Endothelial cell of umbilical vein (primary cell): Measurements from ENCODE around the gene CDC26. TPM values are rescaled to one million over a fixed set of nuclear protein-coding genes. Genes with fewer than 3 reads are reported as not detected.

ENCODE experiments used
- BruUV-seq: library from RNA; stranded (reverse); fragments of 400-500 nt; replicated peaks from 2 replicates; lab custom pipeline; 2021; lab: Mats Ljungman, UMichigan
- CTCF ChIA-PET: fragments of 300-600, 350-600 bp; sonication (Branson Sonifier 250); formaldehyde crosslinking; loops from one replicate; lab custom pipeline; 2021; ENCODE audit warnings: antibody characterized with exemption, inconsistent platforms; lab: Charles Lee
- POLR2A ChIA-PET: fragments of 300-600, 350-600 bp; sonication (Branson Sonifier 250); formaldehyde crosslinking; loops from one replicate; lab custom pipeline; 2021; ENCODE audit warnings: antibody characterized with exemption, inconsistent platforms; lab: Charles Lee
- DNase-seq: peaks from one replicate; pipeline ENCODE4 v3.0.0-alpha.2; 2011; ENCODE audit warnings: low read depth, low spot score
- FAIRE-seq: peaks from 2 replicates; lab custom pipeline; 2011; peaks lifted over from hg19 to GRCh38; lab: Jason Lieb, UNC
- H2AFZ ChIP-seq: 2 replicates; pipeline ENCODE4 v1.6.0; 2012; ENCODE audit warnings: low read depth, low read length, control low read depth, inconsistent platforms
- H3K27ac ChIP-seq: 2 replicates; pipeline ENCODE4 v1.5.1; 2011; ENCODE audit warnings: low read depth, mild to moderate bottlenecking, control low read depth, low read length, moderate library complexity; ENCODE audit not compliant: insufficient read depth
- H3K27me3 ChIP-seq, 2 experiments: 2 replicates each; pipeline versions ENCODE4 v1.6.0 to v1.6.1; 2011; ENCODE audit warnings: low read length in 2 of 2, mixed read lengths in 1 of 2; ENCODE audit not compliant: control insufficient read depth in 2 of 2, insufficient read depth in 2 of 2
- H3K36me3 ChIP-seq, 2 experiments: 2 replicates in 1 of 2; 3 replicates in 1 of 2; pipeline ENCODE4 v1.5.1; 2011; ENCODE audit warnings: low read length in 2 of 2, mild to moderate bottlenecking in 1 of 2, moderate library complexity in 1 of 2; ENCODE audit not compliant: control insufficient read depth in 2 of 2, insufficient read depth in 2 of 2; ENCODE audit errors: extremely low read depth in 1 of 2
- H3K4me1 ChIP-seq: 3 replicates; pipeline ENCODE4 v1.5.1; 2011; ENCODE audit warnings: mild to moderate bottlenecking, low read length; ENCODE audit not compliant: control insufficient read depth, insufficient read depth; ENCODE audit errors: extremely low read depth
- H3K4me2 ChIP-seq: 2 replicates; pipeline ENCODE4 v1.6.1; 2011; ENCODE audit warnings: low read length, control low read depth, mixed read lengths; ENCODE audit not compliant: insufficient read depth
- H3K4me3 ChIP-seq, 3 experiments: fragments of 200-600 bp in 1 of 3; sonication (generic), shearing (Covaris generic) in 1 of 3; replicated peaks in 1 of 3; 2 replicates each; pipeline ENCODE4 v1.5.1; 2011 to 2016; ENCODE audit warnings: control low read depth in 3 of 3, low read length in 3 of 3, mild to moderate bottlenecking in 2 of 3, inconsistent platforms in 1 of 3, low read depth in 1 of 3, moderate library complexity in 1 of 3; ENCODE audit not compliant: insufficient read depth in 1 of 3
- H3K79me2 ChIP-seq: 2 replicates; pipeline ENCODE4 v1.6.0; 2012; ENCODE audit warnings: low read length, inconsistent platforms; ENCODE audit not compliant: control insufficient read depth, insufficient read depth
- H3K9ac ChIP-seq: replicated peaks from 2 replicates; pipeline ENCODE3; 2011; ENCODE audit warnings: low read length, control low read depth; ENCODE audit not compliant: insufficient read depth; ENCODE audit errors: extremely low read depth
- H3K9me1 ChIP-seq: replicated peaks from 3 replicates; pipeline ENCODE4 v1.6.0; 2011; ENCODE audit warnings: mild to moderate bottlenecking, low read length; ENCODE audit not compliant: control insufficient read depth, insufficient read depth; ENCODE audit errors: extremely low read depth
- H3K9me3 ChIP-seq: replicated peaks from 2 replicates; pipeline ENCODE4 v1.5.1; 2012; ENCODE audit warnings: low read length, inconsistent platforms; ENCODE audit not compliant: control insufficient read depth, insufficient read depth
- H4K20me1 ChIP-seq: replicated peaks from 2 replicates; pipeline ENCODE3; 2011; ENCODE audit warnings: mild to moderate bottlenecking, low read length; ENCODE audit not compliant: control insufficient read depth, insufficient read depth; ENCODE audit errors: extremely low read depth
- CTCF ChIP-seq, 2 donors: IDR thresholded peaks; 1 replicate in 1 of 2; 2 replicates in 1 of 2; pipeline ENCODE4 v1.5.1; 2011; ENCODE audit warnings: low read length in 2 of 2, mild to moderate bottlenecking in 2 of 2, moderate library complexity in 2 of 2, control low read depth in 1 of 2, inconsistent platforms in 1 of 2, low read depth in 1 of 2; ENCODE audit not compliant: insufficient read depth in 1 of 2; ENCODE audit errors: extremely low read depth in 1 of 2
- EZH2 ChIP-seq: IDR thresholded peaks from 2 replicates; pipeline ENCODE4 v1.6.1; 2012; ENCODE audit warnings: borderline replicate concordance, low read depth, mild to moderate bottlenecking, moderate library complexity, low read length, inconsistent platforms; ENCODE audit not compliant: severe bottlenecking
- FOS ChIP-seq: IDR thresholded peaks from 2 replicates; pipeline ENCODE4 v1.6.1; 2011; ENCODE audit warnings: mild to moderate bottlenecking, low read length, moderate library complexity, borderline replicate concordance; ENCODE audit not compliant: insufficient read depth
- GATA2 ChIP-seq: IDR thresholded peaks from 2 replicates; pipeline ENCODE4 v1.7.0; 2011; ENCODE audit warnings: low read depth, mild to moderate bottlenecking, moderate library complexity, mixed read lengths, low read length; ENCODE audit not compliant: insufficient read length, insufficient read depth
- JUN ChIP-seq: IDR thresholded peaks from 2 replicates; pipeline ENCODE4 v1.6.1; 2011; ENCODE audit warnings: borderline replicate concordance, low read depth; ENCODE audit not compliant: insufficient read length, insufficient read depth
- MYC ChIP-seq: IDR thresholded peaks from one replicate; pipeline ENCODE4 v1.6.1; 2011; ENCODE audit warnings: mild to moderate bottlenecking, low read depth, low read length
- POLR2A ChIP-seq: IDR thresholded peaks from 2 replicates; pipeline ENCODE4 v1.6.1; 2012; ENCODE audit warnings: low read depth, mild to moderate bottlenecking, control low read depth, low read length
- POLR2AphosphoS5 ChIP-seq: IDR thresholded peaks from 2 replicates; pipeline ENCODE4 v1.6.1; 2012; ENCODE audit warnings: low read depth, mild to moderate bottlenecking, control low read depth, low read length, moderate library complexity; ENCODE audit not compliant: insufficient read depth
- dilution Hi-C: fragments of 300-500 bp; cut with MboI; formaldehyde crosslinking; loops from one replicate; pipeline ENCODE4 v1.15.0; 2019; ENCODE audit warnings: low sequenced_read_pairs; ENCODE audit not compliant: extremely low pct_ligation_motif_present
- intact Hi-C: fragments of 100-400 bp; cut with micrococcal nuclease; formaldehyde crosslinking; loops from one replicate; pipeline ENCODE4 v1.10.0; 2022
- polyA plus RNA-seq, 4 experiments: library from polyadenylated mRNA; depleted of rRNA in 3 of 4; stranded (reverse) in 3 of 4; unstranded in 1 of 4; fragments of >200 nt; gene quantifications; 2 replicates each; pipeline versions ENCODE4 v1.2.1 to v1.2.3, GENCODE V29; 2011 to 2012; ENCODE audit warnings: missing spikeins in 1 of 4
- total RNA-seq: library from RNA; stranded (reverse); gene quantifications from 2 replicates; pipeline ENCODE4 v1.2.3, GENCODE V29; 2021
- TF ChIP-seq, protein P1 (sequence below): IDR thresholded peaks from 2 replicates; pipeline ENCODE4 v1.6.1; 2011; ENCODE audit not compliant: insufficient read depth, insufficient read length

The CDC26 gene
- total and polyA plus RNA-seq, 2 donors (not counting 3 experiments of a cell fraction or from before 2014, with no cell fraction given) = 25.7 to 36.9 TPM

DNA sequence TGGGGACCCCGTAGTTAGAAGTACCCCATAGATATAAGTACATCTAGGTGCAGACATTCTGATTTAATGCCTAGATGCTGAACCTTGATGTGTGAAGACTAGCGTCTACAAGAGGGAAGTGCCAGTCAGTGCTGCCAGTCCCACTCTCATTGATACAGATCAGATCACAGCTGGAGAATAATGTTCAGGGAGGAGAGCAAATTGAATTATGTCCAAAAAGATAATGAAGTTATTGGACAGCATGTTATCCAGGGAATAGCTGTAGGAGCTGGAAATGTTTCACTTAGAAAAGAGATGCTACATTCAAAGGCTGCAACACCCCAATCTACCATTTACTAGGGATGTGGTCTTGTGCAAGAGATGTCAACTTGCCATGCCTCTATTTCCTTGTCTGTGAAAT is 43.7 kb upstream of the CDC26 start:
- no peaks in the 10 kb centered on the region for H3K9me1 ChIP-seq
- BruUV-seq = no TSS peak
- no peaks in the 10 kb centered on the region for H3K4me1 ChIP-seq
- CTCF ChIA-PET = interaction anchor here (0.7 kb wide), 1 partner anchor 44 kb away, joined by 3 read pairs; the partner anchor contains the start of genes CDC26 and PRPF4
- dilution Hi-C loops (no loop called here), intact Hi-C loops (no loop called here)
- no peak for DNase-seq
- no peaks in the 10 kb centered on the region for H4K20me1 ChIP-seq
- no peak for TF ChIP-seq GATA2
- TF ChIP-seq EZH2 = no peak
- TF ChIP-seq POLR2A = no peak
- TF ChIP-seq FOS = no peak
- no peak for TF ChIP-seq MYC
- H2AFZ ChIP-seq = no peak overlapping the region
- H3K36me3 ChIP-seq = no peaks in the 10 kb centered on the region
- no peak overlapping the region for H3K9ac ChIP-seq
- no peak overlapping the region for H3K27ac ChIP-seq
- POLR2A ChIA-PET = no interaction called here
- no peak overlapping the region for H3K4me3 ChIP-seq
- FAIRE-seq = no peak
- H3K27me3 ChIP-seq = peaks cover 5 to 11% of the 10 kb centered on the region in 2 experiments
- H3K9me3 ChIP-seq = no peaks in the 10 kb centered on the region
- no peaks in the 10 kb centered on the region for H3K79me2 ChIP-seq
- H3K4me2 ChIP-seq = no peak overlapping the region

GRCh38 chr9:113317777-113318176 is 42.4 kb upstream of the CDC26 start:
- CTCF ChIA-PET = interaction anchor here (1.0 to 1.4 kb wide), 2 partner anchors 22 to 81 kb away, joined by 3 to 6 read pairs; partner anchors contain the start of gene WDR31
- H3K4me3 ChIP-seq = no peak overlapping the region
- no peak for DNase-seq
- POLR2A ChIA-PET = no interaction called here
- no peak overlapping the region for H2AFZ ChIP-seq
- intact Hi-C loops = no loop called here
- no TSS peak for BruUV-seq
- dilution Hi-C loops = no loop called here
- no peak overlapping the region for H3K4me2 ChIP-seq
- no peaks in the 10 kb centered on the region for H3K9me3 ChIP-seq
- no peak overlapping the region for H3K27ac ChIP-seq
- H3K4me1 ChIP-seq = no peaks in the 10 kb centered on the region
- no peak for FAIRE-seq
- H3K27me3 ChIP-seq = peaks cover 2 to 8% of the 10 kb centered on the region in 2 experiments
- TF ChIP-seq POLR2AphosphoS5 = no peak
- TF ChIP-seq EZH2 = no peak
- no peak for TF ChIP-seq CTCF (IDR thresholded peaks at IDR 0.05; ENCODE audit: extremely low read depth in 1 of 2, insufficient read depth in 1 of 2, low read depth in 1 of 2, low read length in 2 of 2)
- no peak for TF ChIP-seq MYC
- TF ChIP-seq, protein P1, sequence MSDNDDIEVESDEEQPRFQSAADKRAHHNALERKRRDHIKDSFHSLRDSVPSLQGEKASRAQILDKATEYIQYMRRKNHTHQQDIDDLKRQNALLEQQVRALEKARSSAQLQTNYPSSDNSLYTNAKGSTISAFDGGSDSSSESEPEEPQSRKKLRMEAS = no peak
- TF ChIP-seq FOS = no peak
- TF ChIP-seq JUN = no peak
- TF ChIP-seq POLR2A = no peak
- TF ChIP-seq GATA2 = no peak
- no peaks in the 10 kb centered on the region for H3K36me3 ChIP-seq
- no peak overlapping the region for H3K9ac ChIP-seq
- no peaks in the 10 kb centered on the region for H3K79me2 ChIP-seq
- H3K9me1 ChIP-seq = no peaks in the 10 kb centered on the region
- H4K20me1 ChIP-seq = no peaks in the 10 kb centered on the region
